Mucosa of stomach (tissue), 1 donor: ENCODE results near the gene USP3.
A peak's percentile ranks its signal among the peaks of the same experiment; 100 is the strongest.

Experiments
- H3K27me3 ChIP-seq: one replicate; pipeline ENCODE4 v1.7.0; 2013; ENCODE audit warnings: mild to moderate bottlenecking, low read length; ENCODE audit not compliant: control insufficient read depth, insufficient read depth
- H3K36me3 ChIP-seq: one replicate; pipeline ENCODE4 v1.7.0; 2013; ENCODE audit warnings: low read length; ENCODE audit not compliant: control insufficient read depth, insufficient read depth
- H3K4me1 ChIP-seq: one replicate; pipeline ENCODE4 v1.7.0; 2013; ENCODE audit warnings: mild to moderate bottlenecking, low read length; ENCODE audit not compliant: control insufficient read depth, insufficient read depth
- H3K4me3 ChIP-seq: one replicate; pipeline ENCODE4 v1.7.0; 2013; ENCODE audit warnings: low read length
- H3K9ac ChIP-seq: one replicate; pipeline ENCODE4 v1.7.0; 2013; ENCODE audit warnings: mild to moderate bottlenecking, low read length, moderate library complexity
- H3K9me3 ChIP-seq: one replicate; pipeline ENCODE4 v1.7.0; 2013; ENCODE audit warnings: mild to moderate bottlenecking, low read length, moderate library complexity; ENCODE audit not compliant: control insufficient read depth
- donor health status: Pancreatic carcinoma.

USP3 gene, protein sequence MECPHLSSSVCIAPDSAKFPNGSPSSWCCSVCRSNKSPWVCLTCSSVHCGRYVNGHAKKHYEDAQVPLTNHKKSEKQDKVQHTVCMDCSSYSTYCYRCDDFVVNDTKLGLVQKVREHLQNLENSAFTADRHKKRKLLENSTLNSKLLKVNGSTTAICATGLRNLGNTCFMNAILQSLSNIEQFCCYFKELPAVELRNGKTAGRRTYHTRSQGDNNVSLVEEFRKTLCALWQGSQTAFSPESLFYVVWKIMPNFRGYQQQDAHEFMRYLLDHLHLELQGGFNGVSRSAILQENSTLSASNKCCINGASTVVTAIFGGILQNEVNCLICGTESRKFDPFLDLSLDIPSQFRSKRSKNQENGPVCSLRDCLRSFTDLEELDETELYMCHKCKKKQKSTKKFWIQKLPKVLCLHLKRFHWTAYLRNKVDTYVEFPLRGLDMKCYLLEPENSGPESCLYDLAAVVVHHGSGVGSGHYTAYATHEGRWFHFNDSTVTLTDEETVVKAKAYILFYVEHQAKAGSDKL

GRCh38 chr15:63504247-63504978, at the start of gene USP3:
TSS of gene USP3 (plus strand) at chr15:63504593. CDS start at chr15:63504740, 147 bp downstream.
- H3K27me3 ChIP-seq: no peaks in the 10 kb centered on the region
- H3K4me3 ChIP-seq: peak within 1 kb of the TSS; percentile 64
- peak within 1 kb of the TSS; percentile 94 for H3K9ac ChIP-seq
- no peaks in the 10 kb centered on the region for H3K9me3 ChIP-seq
- H3K4me1 ChIP-seq: peaks cover 56% of the 10 kb centered on the region
- H3K36me3 ChIP-seq: no peaks in the 10 kb centered on the region

DNA sequence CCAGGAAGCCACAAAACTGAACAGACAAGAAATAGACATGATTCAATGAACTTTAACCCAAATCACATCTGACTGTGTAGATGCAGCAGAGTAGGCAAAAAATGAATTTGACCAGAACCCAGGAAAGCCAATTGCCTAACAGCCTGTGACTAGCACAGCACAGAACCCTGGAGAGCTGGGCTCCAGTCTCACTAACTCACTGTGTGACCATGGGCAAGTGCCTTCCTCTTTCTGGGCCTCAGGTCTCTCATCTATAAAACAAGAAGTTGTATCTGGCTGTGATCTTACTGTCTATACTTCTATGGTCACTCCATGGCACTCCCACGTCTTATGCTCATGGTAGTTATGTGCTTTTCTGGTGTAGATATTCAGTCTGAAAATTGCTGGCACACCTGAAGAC, 48.1 kb upstream of the USP3 start:
- H3K9ac ChIP-seq: no peak overlapping the region
- H3K4me3 ChIP-seq: no peak overlapping the region
- H3K9me3 ChIP-seq: no peaks in the 10 kb centered on the region
- no peaks in the 10 kb centered on the region for H3K27me3 ChIP-seq
- peaks cover 8% of the 10 kb centered on the region for H3K4me1 ChIP-seq
- H3K36me3 ChIP-seq: no peaks in the 10 kb centered on the region

DNA sequence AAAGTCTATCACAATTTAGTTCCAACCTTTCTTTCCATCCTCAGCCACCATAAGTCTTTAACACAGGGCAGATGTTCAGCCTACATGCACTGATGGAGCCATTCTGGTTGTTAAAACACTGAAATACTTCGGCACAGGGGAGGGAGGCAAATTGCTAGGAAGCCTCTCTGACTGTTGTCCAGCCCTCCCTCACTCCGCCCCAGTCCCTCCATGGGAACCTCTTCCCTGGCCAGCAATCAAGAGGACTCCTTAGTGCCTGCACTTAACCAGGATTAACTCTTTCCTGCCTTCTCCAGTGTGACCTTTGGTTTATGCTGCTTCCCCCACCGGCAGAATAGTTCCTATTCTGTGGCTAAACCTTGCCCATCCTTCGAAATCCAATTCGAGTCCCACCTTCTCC, 47.0 kb upstream of the USP3 start:
- no peak overlapping the region for H3K4me3 ChIP-seq
- H3K4me1 ChIP-seq: peaks cover 20% of the 10 kb centered on the region
- H3K9me3 ChIP-seq: no peaks in the 10 kb centered on the region
- H3K36me3 ChIP-seq: no peaks in the 10 kb centered on the region
- H3K27me3 ChIP-seq: no peaks in the 10 kb centered on the region
- no peak overlapping the region for H3K9ac ChIP-seq

DNA sequence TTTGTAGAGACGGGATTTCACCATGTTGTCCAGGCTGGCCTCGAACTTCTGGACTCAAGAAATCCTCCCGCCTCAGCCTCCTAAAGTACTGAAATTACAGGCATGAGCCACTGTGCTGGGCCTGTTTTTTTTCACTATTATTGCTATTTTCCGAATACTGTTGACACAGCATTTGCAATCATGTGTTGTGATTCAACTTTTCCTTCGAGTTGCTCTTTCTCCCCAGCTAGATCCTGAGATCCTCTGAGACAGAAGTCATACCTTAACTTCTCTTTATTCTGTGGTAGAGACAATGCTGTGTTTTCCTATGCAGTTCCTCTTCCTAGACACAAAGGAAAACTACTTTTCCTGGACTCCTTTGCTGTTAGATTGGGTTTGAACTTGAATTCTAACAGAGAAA, 46.4 kb upstream of the USP3 start:
- peaks cover 26% of the 10 kb centered on the region for H3K4me1 ChIP-seq
- no peak overlapping the region for H3K4me3 ChIP-seq
- H3K9ac ChIP-seq: no peak overlapping the region
- H3K27me3 ChIP-seq: no peaks in the 10 kb centered on the region
- no peaks in the 10 kb centered on the region for H3K36me3 ChIP-seq
- no peaks in the 10 kb centered on the region for H3K9me3 ChIP-seq

GRCh38 chr15:63458794-63459395, 45.5 kb upstream of the USP3 start:
- Histone ChIP-seq H3K27me3 (no peaks in the 10 kb centered on the region), H3K4me3 (no peak overlapping the region), H3K9me3 (no peaks in the 10 kb centered on the region)

DNA sequence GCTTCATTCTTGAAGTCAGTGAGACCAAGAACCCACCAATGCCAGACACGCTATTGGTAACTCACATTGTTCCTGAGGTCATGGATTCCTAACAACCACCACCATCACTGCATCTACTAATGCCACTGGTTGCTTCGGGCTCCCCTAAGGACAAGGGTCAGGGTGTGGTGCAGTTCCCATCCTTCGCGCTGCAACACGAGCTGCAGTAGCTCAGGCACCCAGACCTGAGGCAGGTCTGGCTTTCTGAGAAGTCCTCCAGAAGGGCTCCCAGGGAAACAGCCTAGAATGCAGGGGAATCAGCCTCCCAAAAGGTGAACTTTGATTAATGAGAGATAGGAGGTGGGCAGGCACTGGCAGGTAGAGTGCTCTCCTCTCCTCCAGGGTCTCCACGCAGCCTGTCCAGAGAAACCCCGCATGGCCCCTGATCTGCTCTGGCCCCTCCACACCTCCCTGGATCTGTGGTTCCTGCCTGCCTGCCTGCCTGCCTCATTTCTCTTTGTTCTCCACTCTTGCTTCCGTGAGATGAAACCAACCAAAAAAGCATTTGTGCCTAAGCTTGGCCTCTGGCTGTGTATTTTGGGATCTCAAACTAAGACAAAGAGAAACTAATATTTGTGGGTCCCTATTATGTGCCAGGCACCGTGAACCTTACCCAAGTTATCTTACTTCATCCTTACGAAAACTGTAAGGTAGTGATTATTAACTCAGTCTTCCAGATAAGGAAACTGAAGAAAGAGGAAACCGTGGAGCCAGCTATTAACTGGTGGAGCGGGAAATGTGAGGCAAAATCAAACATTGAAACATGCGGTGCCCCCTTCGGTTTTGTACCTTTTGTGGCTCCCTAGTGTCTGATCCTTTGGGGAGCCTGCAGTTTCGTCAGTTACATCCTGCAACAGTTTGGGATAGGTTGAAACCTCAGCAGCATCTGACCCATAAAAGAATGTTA, 43.9 kb upstream of the USP3 start:
- peak overlapping the region; percentile 65 for H3K9ac ChIP-seq
- peaks cover 48% of the 10 kb centered on the region for H3K4me1 ChIP-seq
- H3K27me3 ChIP-seq: no peaks in the 10 kb centered on the region
- H3K36me3 ChIP-seq: no peaks in the 10 kb centered on the region
- H3K9me3 ChIP-seq: no peaks in the 10 kb centered on the region
- peak overlapping the region; percentile 3 for H3K4me3 ChIP-seq

More at GRCh38 chr15:63458794-63459395, 45.5 kb upstream of the USP3 start:
- H3K4me1 ChIP-seq: peaks cover 35% of the 10 kb centered on the region
- H3K36me3 ChIP-seq: no peaks in the 10 kb centered on the region
- no peak overlapping the region for H3K9ac ChIP-seq

DNA sequence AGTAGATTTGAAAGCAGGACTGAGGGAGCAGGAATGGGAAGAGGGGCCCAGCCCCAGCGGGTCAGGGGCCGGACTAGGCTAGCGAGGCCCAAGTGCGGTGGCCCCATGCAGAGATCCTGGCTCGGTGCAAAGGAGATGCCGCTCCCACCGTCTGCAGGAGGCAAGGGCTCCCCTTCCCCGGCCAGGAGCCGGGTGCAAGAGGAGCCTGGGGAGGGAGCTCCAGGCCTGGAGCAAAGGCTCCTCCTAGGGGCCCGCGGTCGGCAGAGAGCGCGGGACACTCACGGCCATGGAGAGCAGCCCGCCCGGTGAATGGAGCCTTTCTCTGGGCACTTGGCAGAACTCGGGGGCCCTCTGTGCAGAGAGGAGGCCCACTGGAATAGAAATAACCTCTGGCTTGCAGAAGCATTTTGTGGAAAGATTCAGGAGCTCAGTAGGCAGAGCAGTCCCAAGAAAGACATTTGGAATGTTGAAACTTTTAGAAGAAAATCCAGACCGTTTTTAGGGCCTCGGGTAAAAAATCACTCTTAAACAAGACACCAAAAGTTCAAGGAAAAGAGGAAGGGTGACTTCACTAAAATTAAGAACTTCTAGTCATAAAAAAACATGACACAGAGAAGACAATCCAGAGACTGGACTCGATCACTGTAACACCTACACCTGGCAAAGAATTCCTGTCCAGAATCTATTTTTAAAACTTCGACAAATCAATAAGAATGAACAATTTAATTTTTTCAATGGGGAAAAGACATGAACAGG, 43.0 kb upstream of the USP3 start:
- peak overlapping the region; percentile 65 for H3K9ac ChIP-seq
- H3K36me3 ChIP-seq: no peaks in the 10 kb centered on the region
- peak overlapping the region; percentile 3 for H3K4me3 ChIP-seq
- H3K4me1 ChIP-seq: peaks cover 53% of the 10 kb centered on the region
- H3K9me3 ChIP-seq: no peaks in the 10 kb centered on the region
- no peaks in the 10 kb centered on the region for H3K27me3 ChIP-seq

DNA sequence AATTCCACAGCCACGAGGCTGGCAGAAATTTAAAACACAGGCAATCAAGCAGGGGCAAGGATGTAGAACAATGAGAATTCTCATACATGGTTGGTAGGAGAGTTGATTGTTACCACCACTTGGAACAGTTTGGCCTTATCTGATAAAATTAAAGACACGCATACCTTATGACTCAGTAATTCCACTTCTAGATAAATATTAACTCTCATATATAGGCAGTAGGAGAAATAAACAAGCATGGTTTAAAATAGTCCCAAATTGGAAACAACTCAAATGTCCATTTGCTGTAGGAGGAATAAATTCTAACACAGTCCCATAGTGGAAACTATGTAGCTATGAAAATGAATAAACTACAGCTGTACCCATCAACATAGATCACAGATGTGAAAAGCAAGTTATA, 42.3 kb upstream of the USP3 start:
- peak overlapping the region; percentile 65 for H3K9ac ChIP-seq
- peaks cover 59% of the 10 kb centered on the region for H3K4me1 ChIP-seq
- H3K27me3 ChIP-seq: no peaks in the 10 kb centered on the region

GRCh38 chr15:63463036-63463435, 41.4 kb upstream of the USP3 start:
- Histone ChIP-seq H3K9ac (peak overlapping the region; percentile 40), H3K27me3 (no peaks in the 10 kb centered on the region), H3K4me3 (no peak overlapping the region), H3K9me3 (no peaks in the 10 kb centered on the region), H3K36me3 (no peaks in the 10 kb centered on the region), H3K4me1 (peaks cover 59% of the 10 kb centered on the region)

More for the DNA sequence above, 42.3 kb upstream of the USP3 start:
- H3K36me3 ChIP-seq: no peaks in the 10 kb centered on the region
- H3K4me3 ChIP-seq: no peak overlapping the region
- no peaks in the 10 kb centered on the region for H3K9me3 ChIP-seq

DNA sequence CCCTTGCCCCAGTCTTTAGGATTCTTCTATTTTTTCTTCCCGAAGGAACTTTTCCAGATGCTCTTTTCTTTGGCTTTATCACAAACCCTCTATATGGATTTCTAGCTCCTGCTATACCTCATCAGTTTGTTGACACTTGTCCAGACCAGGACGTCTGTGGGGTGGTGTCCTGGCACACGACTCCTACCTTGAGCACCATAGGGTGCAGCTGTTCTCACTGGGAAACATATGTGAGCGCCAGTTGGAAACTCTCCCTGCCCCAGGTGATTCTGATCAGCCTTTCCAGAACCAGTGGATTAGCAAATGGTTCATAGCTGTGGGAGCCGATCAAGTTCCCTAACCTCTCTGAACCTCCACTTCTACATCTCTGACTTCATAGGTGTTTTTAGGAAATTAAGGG, 40.6 kb upstream of the USP3 start:
- Histone ChIP-seq H3K4me3 (no peak overlapping the region), H3K4me1 (peaks cover 59% of the 10 kb centered on the region), H3K36me3 (no peaks in the 10 kb centered on the region), H3K9me3 (no peaks in the 10 kb centered on the region), H3K27me3 (no peaks in the 10 kb centered on the region), H3K9ac (peak overlapping the region; percentile 3)

DNA sequence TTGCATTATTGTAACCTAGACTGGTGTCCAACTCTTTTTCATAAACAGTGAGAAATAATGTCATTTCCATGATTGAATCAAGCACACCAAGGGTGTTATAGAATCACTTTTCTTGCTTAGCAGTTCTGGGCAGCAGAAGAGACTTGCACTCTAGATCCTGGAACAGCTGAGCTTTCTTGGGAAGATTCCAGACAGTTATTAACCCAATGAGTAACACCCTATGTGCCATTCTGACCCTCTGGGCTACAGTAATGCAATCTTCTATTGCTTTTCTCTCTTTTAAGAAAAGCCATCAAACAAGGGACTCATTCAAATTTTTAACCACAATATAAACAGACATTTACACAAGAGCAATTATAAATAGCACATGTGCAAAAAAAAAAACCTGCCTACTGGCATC, 39.3 kb upstream of the USP3 start:
- no peak overlapping the region for H3K4me3 ChIP-seq
- H3K36me3 ChIP-seq: no peaks in the 10 kb centered on the region
- H3K27me3 ChIP-seq: no peaks in the 10 kb centered on the region
- no peaks in the 10 kb centered on the region for H3K9me3 ChIP-seq
- H3K4me1 ChIP-seq: peaks cover 57% of the 10 kb centered on the region
- H3K9ac ChIP-seq: no peak overlapping the region
